NCI-H345 treated with DMSO at 0.1 percent for 48 hours (cell line): Measurements from ENCODE around the gene TBC1D32.
A peak's percentile ranks its signal among the peaks of the same experiment; 100 is the strongest.
"Not testable (repeated sequence)": the region's sequence is repeated elsewhere in the genome, so short reads cannot be mapped to it uniquely, and the experiment has no call there.

Experiments
- DNase-seq: peaks from one replicate; lab custom pipeline; 2025; ENCODE audit not compliant: unreplicated experiment; lab: John Stamatoyannopoulos, UW

Gene TBC1D32, protein sequence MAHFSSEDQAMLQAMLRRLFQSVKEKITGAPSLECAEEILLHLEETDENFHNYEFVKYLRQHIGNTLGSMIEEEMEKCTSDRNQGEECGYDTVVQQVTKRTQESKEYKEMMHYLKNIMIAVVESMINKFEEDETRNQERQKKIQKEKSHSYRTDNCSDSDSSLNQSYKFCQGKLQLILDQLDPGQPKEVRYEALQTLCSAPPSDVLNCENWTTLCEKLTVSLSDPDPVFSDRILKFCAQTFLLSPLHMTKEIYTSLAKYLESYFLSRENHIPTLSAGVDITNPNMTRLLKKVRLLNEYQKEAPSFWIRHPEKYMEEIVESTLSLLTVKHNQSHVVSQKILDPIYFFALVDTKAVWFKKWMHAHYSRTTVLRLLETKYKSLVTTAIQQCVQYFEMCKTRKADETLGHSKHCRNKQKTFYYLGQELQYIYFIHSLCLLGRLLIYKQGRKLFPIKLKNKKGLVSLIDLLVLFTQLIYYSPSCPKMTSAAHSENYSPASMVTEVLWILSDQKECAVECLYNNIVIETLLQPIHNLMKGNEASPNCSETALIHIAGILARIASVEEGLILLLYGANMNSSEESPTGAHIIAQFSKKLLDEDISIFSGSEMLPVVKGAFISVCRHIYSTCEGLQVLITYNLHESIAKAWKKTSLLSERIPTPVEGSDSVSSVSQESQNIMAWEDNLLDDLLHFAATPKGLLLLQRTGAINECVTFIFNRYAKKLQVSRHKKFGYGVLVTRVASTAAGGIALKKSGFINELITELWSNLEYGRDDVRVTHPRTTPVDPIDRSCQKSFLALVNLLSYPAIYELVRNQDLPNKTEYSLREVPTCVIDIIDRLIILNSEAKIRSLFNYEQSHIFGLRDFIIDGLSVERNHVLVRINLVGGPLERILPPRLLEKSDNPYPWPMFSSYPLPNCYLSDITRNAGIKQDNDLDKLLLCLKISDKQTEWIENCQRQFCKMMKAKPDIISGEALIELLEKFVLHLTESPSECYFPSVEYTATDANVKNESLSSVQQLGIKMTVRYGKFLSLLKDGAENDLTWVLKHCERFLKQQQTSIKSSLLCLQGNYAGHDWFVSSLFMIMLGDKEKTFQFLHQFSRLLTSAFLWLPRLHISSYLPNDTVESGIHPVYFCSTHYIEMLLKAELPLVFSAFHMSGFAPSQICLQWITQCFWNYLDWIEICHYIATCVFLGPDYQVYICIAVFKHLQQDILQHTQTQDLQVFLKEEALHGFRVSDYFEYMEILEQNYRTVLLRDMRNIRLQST

DNA sequence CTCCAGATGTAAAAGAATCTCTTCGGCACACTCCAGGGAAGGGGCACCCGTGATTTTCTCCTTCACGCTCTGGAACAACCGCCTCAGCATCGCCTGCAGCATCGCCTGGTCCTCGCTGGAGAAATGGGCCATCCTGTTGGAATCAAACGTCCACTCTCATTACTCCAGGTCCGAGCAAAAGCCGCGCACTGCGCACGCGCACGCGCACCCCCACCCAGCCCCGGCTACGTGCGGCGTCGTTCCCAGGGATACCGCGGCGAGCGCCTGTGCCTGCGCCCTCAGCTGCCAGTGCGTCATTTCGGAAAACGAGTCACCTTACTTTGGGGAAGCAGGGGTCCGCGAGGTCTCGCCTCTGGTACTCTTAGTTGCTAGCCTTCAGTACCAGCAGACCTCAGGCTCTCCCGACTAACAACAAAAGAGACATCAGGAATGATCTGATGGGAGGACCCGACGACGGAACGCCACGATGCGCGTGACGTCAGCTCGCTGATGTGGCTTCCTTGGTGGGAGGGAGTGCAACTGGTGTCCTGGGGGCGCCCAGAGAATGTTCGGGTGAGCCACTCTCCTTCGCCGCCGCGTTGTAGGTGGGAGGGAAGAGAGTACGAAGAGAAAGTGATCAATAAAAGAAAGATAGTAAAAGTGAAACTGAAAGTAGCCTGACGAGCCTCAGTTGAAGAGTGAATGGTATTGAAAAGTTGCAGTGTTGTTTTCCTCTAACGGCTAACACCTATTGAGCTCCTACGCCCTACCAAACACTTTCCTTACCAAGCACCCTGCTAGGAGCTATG is at the start of gene TBC1D32:
Gene TBC1D32, minus strand, starts transcription at position 182 of the 788 bp plus-strand sequence. Its CDS starts 50 bp downstream, at position 132.
- peak; percentile 88 for DNase-seq

GRCh38 chr6:121383478-121383877 is 49.2 kb upstream of the TBC1D32 start:
- no peak for DNase-seq

- no peak for DNase-seq
These were observed 48.3 kb upstream of the TBC1D32 start for GRCh38 chr6:121382467-121383121.

GRCh38 chr6:121376411-121376810 is 42.1 kb upstream of the TBC1D32 start:
- DNase-seq: no peak

- not testable (repeated sequence) for DNase-seq
These were observed 39.9 kb upstream of the TBC1D32 start for GRCh38 chr6:121374219-121374618.

DNA sequence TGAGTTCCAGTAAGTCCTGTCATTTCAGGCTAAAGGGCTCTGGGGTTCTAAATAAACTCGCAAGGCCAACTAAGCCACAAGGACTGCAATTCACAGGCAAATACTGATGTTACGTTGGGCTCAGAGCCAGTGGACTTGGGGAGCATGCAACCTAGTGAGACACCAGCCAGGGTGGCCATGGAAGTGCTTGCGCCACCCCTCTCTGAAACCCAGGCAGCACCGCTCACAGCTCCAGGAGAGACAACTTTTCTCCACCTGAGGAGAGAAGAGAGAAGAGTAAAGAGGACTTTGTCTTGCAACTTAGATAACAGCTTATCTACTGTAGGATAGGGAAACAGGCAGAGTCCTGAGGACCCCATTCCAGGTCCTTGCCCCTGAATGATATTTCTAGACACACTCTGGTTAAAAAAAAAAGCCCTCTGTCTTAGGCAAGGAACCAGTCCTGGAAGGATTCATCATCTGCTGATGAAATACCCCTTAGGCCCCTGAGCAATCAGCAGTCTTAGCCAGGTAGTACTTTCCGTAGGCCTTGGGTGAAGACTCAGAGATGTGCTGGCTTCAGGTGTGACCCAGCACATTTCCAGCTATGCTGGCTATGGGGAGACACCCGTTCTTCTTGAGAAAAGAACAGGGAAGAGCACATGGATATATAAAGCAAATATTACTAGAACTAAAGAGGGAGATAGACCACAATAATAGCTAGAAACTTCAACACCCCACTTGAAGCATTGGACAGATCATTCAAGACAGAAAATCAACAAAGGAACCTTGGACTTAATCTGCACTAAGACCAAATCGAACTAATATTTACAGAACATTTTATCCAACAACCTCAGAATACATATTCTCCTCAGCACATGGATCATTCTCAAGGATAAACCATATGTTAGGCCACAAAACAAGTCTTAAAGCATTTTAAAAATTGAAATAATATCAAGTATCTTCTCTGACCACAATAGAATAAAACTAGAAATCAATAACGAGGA is 31.5 kb upstream of the TBC1D32 start:
- DNase-seq: no peak

DNA sequence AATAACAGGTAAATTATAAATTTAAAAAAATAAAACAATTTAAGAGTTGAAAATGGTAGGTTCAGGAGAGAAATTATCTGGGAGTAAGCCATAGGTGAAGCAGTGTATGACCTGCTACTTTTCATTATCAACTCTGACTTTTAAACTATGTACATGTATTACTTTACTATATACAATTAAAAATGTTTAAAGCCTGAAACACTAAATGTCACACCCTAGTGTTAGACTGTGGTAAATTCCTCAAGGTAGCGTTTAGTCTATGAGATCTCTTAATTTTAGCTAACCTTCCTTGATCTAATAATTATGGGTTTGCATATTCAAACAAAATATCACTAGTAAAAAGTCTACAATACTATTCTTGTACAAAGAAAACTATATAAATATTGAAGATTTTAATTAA is 22.3 kb upstream of the TBC1D32 start:
- DNase-seq: no peak

DNA sequence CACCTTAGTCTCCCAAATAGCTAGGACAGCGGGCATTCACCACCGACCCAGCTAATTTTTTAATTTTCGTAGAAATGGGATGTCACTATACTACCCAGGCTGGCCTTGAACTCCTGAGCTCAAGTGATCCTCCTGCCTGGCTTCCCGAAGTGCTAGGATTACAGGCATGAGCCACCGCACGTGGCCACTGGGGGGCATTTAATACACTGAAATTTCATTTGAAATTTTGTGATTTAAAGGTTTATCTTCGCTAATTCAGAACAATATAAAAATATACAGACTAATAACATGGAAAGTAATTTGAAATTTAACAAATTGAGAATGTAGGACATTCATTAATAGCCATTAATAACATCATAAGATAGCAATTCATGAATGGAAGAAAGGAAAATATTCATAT is 20.5 kb upstream of the TBC1D32 start:
- DNase-seq: no peak

DNA sequence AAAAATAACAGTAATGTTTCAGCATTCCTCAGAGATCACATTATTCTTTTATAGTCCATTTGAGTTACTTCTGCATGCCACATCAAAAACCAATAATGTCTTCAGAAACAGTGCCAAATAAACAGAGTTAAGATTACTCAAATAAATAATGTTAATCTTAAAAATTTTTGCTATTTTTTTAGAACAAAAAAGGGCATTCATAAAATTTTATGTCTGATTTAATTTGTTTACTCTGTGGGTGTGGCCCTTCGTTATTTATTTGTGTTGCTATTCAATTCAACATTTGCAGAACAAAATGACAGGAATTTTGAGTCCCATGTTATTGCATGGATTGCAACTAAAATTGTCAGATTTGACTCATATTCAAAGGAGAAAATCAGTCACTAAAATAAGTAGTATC is 18.7 kb upstream of the TBC1D32 start:
- no peak for DNase-seq

DNA sequence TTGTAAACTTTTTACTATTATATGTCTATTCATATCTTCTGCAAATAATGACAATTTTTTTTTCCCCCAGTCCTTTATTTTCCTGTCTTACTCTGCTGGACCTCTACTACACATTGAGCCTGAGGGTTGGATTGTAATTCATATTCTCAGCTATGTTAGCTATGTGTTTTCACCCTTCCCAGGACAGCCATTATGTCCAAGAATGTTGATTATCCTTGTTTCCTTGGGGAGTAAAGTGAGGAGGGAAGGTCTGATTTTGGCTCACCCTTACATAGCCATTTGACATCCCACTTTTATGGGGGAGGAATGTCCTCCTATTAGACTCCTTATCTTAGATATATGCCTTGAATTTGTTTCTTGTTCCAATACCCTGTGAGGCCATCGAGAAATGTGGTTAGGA is 17.6 kb upstream of the TBC1D32 start:
- no peak for DNase-seq

GRCh38 chr6:121349596-121349995 is 15.3 kb upstream of the TBC1D32 start:
- no peak for DNase-seq

- no peak for DNase-seq
These were observed 13.2 kb upstream of the TBC1D32 start for GRCh38 chr6:121347484-121347883.

DNA sequence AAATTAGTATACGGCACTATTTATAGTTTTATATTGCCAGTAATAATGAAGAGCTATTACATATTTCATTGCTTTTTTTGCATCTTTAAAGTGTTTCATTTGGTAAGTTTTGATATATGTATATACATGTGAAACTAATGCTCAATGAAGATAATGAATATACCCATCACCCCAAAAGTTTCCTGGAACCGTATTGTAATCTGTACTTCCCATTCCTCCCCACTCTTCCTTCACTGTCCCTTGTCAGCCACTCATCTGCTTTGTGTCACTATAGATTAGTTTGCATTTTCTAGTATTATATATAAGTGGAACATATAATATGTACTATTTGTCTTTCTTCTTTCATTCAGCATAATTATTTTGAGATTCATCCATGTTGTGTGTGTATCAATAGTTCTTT is 10.3 kb upstream of the TBC1D32 start:
- DNase-seq: no peak

DNA sequence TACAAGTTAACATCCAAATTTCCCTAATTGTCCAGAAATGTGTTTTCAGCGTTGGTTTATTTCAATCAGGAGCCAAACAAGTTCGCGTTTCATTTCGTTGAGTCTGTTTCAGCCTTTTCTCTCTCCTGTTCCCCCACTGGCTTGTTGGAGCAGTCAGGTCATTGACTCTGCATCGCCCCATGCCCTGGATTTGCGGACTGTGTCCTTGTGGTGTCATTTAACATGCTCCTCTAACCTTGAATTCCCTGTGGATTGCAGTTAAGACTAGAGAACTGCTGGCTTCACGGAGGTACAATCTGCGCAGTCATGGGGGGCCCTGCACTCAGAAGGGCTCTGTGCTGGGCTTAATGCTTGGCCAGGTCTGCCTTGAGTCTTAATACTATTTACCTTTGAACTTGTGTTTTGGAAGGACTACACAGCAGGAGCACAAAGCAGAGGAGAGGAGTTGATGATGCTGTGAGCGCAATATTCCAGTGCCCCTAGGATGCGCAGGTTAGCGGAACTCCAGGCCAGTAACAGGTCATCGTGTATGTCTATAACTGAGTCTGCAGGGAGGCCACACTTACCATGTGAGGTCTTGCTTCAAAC is 5.5 kb upstream of the TBC1D32 start:
- no peak for DNase-seq

GRCh38 chr6:121338956-121339355 is 4.7 kb upstream of the TBC1D32 start:
- no peak for DNase-seq

GRCh38 chr6:121338366-121338765 is 4.1 kb upstream of the TBC1D32 start:
- DNase-seq: no peak

GRCh38 chr6:121335087-121336008 is 1.1 kb upstream of the TBC1D32 start:
- DNase-seq: no peak
